ENCODE data around the gene TGM4. TPM values are rescaled to one million over a fixed set of nuclear protein-coding genes. Genes with fewer than 3 reads are reported as not detected.

Gene TGM4
- total and polyA plus RNA-seq, 9 of the 15 experiments (the other 6 are each of a cell fraction or from before 2014, with no cell fraction given), result not detected

GRCh38 chr3:44875596-44875995 is 1.2 kb downstream of the TGM4 start:
- Histone ChIP-seq H3K9ac (ENCODE audit: insufficient read depth in 1 of 2, low read depth in 2 of 2, low read length in 2 of 2) (no peak overlapping the region), H3K36me3 (ENCODE audit: control insufficient read depth, insufficient read depth, low read length) (no peaks in the 10 kb centered on the region), H3K27me3 (ENCODE audit: control insufficient read depth in 2 of 2, insufficient read depth in 2 of 2, low read length in 2 of 2) (no peaks in the 10 kb centered on the region), H3K27ac (ENCODE audit: extremely low read depth, low read depth, low read length) (no peak overlapping the region), H3K79me2 (ENCODE audit: control insufficient read depth, insufficient read depth, low read length) (no peaks in the 10 kb centered on the region), H3K4me1 (replicated peaks in 1 of 2; ENCODE audit: control insufficient read depth in 2 of 2, insufficient read depth in 2 of 2, low read length in 2 of 2) (no peaks in the 10 kb centered on the region), H3K4me3 (no peak overlapping the region), H4K20me1 (replicated peaks; ENCODE audit: control insufficient read depth, insufficient read depth, low read length) (no peaks in the 10 kb centered on the region), H3K4me2 (ENCODE audit: insufficient read depth, low read length) (no peak overlapping the region), H3K9me3 (replicated peaks; ENCODE audit: control insufficient read depth, insufficient read depth, low read depth, low read length) (no peaks in the 10 kb centered on the region), H3K9me1 (ENCODE audit: control insufficient read depth, insufficient read depth, low read length) (no peaks in the 10 kb centered on the region), H2AFZ (ENCODE audit: low read depth, low read length) (no peak overlapping the region)
- FAIRE-seq, result no peak
- CTCF ChIA-PET (ENCODE audit: low intra/inter-chr PET ratio), result no interaction called here
- peak; percentile 38 for ATAC-seq
- no peak for DNase-seq (ENCODE audit: extremely low read depth in 1 of 4, low spot score in 3 of 4)
- no peak for TF ChIP-seq WHSC1 (IDR thresholded peaks at IDR 0.05; ENCODE audit: low read length)
- no peak for TF ChIP-seq ZNF449 (CRISPR knock-in tag; IDR thresholded peaks at IDR 0.05)
- TF ChIP-seq CEBPB (tag; IDR thresholded peaks at IDR 0.05), result peak; percentile 45; the same call in 1 of the 2 replicates
- TF ChIP-seq ZNF133 (CRISPR knock-in tag; IDR thresholded peaks at IDR 0.05), result no peak
- no peak for TF ChIP-seq DNMT1 (IDR thresholded peaks at IDR 0.05)
- intact Hi-C loops (cut with micrococcal nuclease), result no loop called here
- BruUV-seq (replicated peaks), result no TSS peak
- POLR2A ChIA-PET, result no interaction called here
- WGBS (ENCODE audit: insufficient coverage, low coverage, missing lambda C conversion rate), result 4% methylated on average over 3 of the region's 3 CpGs
- in situ Hi-C loops (cut with MboI), result no loop called here

GRCh38 chr3:44877333-44877732 is 2.9 kb downstream of the TGM4 start:
- POLR2A ChIA-PET, result interaction anchor here (0.8 kb wide), 1 partner anchor 10 kb away, joined by 4 read pairs; no protein-coding TSS in a partner anchor
- 21% methylated on average over 3 of the region's 3 CpGs for WGBS (ENCODE audit: insufficient coverage, low coverage, missing lambda C conversion rate)
- TF ChIP-seq RBM25 (IDR thresholded peaks at IDR 0.05; ENCODE audit: low read depth, low read length, severe bottlenecking) (no peak), E4F1 (CRISPR knock-in tag; IDR thresholded peaks at IDR 0.05; ENCODE audit: borderline replicate concordance) (no peak), MITF (IDR thresholded peaks at IDR 0.05) (no peak), ZNF707 (CRISPR knock-in tag; conservative IDR thresholded peaks at IDR 0.05) (no peak)

More at GRCh38 chr3:44877333-44877732, 2.9 kb downstream of the TGM4 start:
- ATAC-seq (no peak), FAIRE-seq (no peak), DNase-seq (ENCODE audit: extremely low read depth in 1 of 4, low spot score in 3 of 4) (no peak)
- CTCF ChIA-PET (ENCODE audit: low intra/inter-chr PET ratio), result no interaction called here
- Histone ChIP-seq H3K4me1 (replicated peaks in 1 of 2; ENCODE audit: control insufficient read depth in 2 of 2, insufficient read depth in 2 of 2, low read length in 2 of 2) (no peaks in the 10 kb centered on the region), H3K9me3 (replicated peaks; ENCODE audit: control insufficient read depth, insufficient read depth, low read depth, low read length) (no peaks in the 10 kb centered on the region), H4K20me1 (replicated peaks; ENCODE audit: control insufficient read depth, insufficient read depth, low read length) (no peaks in the 10 kb centered on the region), H3K4me2 (ENCODE audit: insufficient read depth, low read length) (no peak overlapping the region), H3K27me3 (ENCODE audit: control insufficient read depth in 2 of 2, insufficient read depth in 2 of 2, low read length in 2 of 2) (no peaks in the 10 kb centered on the region; a peak in 1 of 5 replicates), H3K9ac (ENCODE audit: insufficient read depth in 1 of 2, low read depth in 2 of 2, low read length in 2 of 2) (no peak overlapping the region), H3K4me3 (no peak overlapping the region), H3K27ac (ENCODE audit: extremely low read depth, low read depth, low read length) (no peak overlapping the region), H3K79me2 (ENCODE audit: control insufficient read depth, insufficient read depth, low read length) (no peaks in the 10 kb centered on the region), H2AFZ (ENCODE audit: low read depth, low read length) (no peak overlapping the region), H3K9me1 (ENCODE audit: control insufficient read depth, insufficient read depth, low read length) (no peaks in the 10 kb centered on the region), H3K36me3 (ENCODE audit: control insufficient read depth, insufficient read depth, low read length) (no peaks in the 10 kb centered on the region)
- no TSS peak for BruUV-seq (replicated peaks)
- intact Hi-C loops (cut with micrococcal nuclease) (no loop called here), in situ Hi-C loops (cut with MboI) (no loop called here)
